ENCODE data around the gene LRP4. TPM values are rescaled to one million over a fixed set of nuclear protein-coding genes. Genes with fewer than 3 reads are reported as not detected.

Gene LRP4
- total and polyA plus RNA-seq, 2 of the 13 experiments (the other 11 are each of a cell fraction or from before 2014, with no cell fraction given) = 4.7 to 13.3 TPM

GRCh38 chr11:46936138-46937110, 18.1 kb upstream of the LRP4 start, which contains the start of gene CSTPP1 (continued):
- peak; percentile 32; the same call in 1 of the 2 replicates for TF ChIP-seq ATF2 (CRISPR knock-in tag; IDR thresholded peaks at IDR 0.05)
- TF ChIP-seq RBM39 (IDR thresholded peaks at IDR 0.05; ENCODE audit: low read depth, low read length, poor library complexity, severe bottlenecking) = peak; percentile 74
- TF ChIP-seq PHF8 (CRISPR knock-in tag; IDR thresholded peaks at IDR 0.05) = peak; percentile 69
- no peak; the same call in 1 of the 2 replicates for TF ChIP-seq ETV6 (CRISPR knock-in tag; conservative IDR thresholded peaks at IDR 0.05)
- no peak for TF ChIP-seq ZNF546 (CRISPR knock-in tag; conservative IDR thresholded peaks at IDR 0.05)
- TF ChIP-seq ZNF660 (CRISPR knock-in tag; IDR thresholded peaks at IDR 0.05; ENCODE audit: borderline replicate concordance, low read depth) = no peak
- no peak for TF ChIP-seq MNT (IDR thresholded peaks at IDR 0.05)
- peak; percentile 67 for TF ChIP-seq MAZ (IDR thresholded peaks at IDR 0.05; ENCODE audit: borderline replicate concordance, low read depth, low read length)
- TF ChIP-seq MAZ (CRISPR knock-in tag; IDR thresholded peaks at IDR 0.05; ENCODE audit: low read depth) = peak; percentile 70
- TF ChIP-seq HDAC6 (IDR thresholded peaks at IDR 0.05; ENCODE audit: low read depth, low read length) = no peak
- TF ChIP-seq PRDM10 (CRISPR knock-in tag; IDR thresholded peaks at IDR 0.05; ENCODE audit: low read depth) = 0 out of 2 replicates have a peak, but pooled peaks have one; percentile 26
- TF ChIP-seq LRRFIP1 (CRISPR knock-in tag; conservative IDR thresholded peaks at IDR 0.05) = no peak
- peak; percentile 39; the same call in 1 of the 2 replicates for TF ChIP-seq STAT5B (CRISPR knock-in tag; IDR thresholded peaks at IDR 0.05)
- no peak for TF ChIP-seq ZNF784 (CRISPR knock-in tag; IDR thresholded peaks at IDR 0.05; ENCODE audit: borderline replicate concordance)
- TF ChIP-seq HIVEP1 (CRISPR knock-in tag; IDR thresholded peaks at IDR 0.05) = no peak
- no peak for TF ChIP-seq TBP (CRISPR knock-in tag; IDR thresholded peaks at IDR 0.05)

Data from HepG2 (cell line).